ENCODE results near the gene PIGU.
A peak's percentile ranks its signal among the peaks of the same experiment; 100 is the strongest.

The PIGU gene

GRCh38 chr20:34560141-34560523 is 116.8 kb downstream of the PIGU start:
- DNase-seq (ENCODE audit: low spot score) (no peak), FAIRE-seq (no peak)

DNA sequence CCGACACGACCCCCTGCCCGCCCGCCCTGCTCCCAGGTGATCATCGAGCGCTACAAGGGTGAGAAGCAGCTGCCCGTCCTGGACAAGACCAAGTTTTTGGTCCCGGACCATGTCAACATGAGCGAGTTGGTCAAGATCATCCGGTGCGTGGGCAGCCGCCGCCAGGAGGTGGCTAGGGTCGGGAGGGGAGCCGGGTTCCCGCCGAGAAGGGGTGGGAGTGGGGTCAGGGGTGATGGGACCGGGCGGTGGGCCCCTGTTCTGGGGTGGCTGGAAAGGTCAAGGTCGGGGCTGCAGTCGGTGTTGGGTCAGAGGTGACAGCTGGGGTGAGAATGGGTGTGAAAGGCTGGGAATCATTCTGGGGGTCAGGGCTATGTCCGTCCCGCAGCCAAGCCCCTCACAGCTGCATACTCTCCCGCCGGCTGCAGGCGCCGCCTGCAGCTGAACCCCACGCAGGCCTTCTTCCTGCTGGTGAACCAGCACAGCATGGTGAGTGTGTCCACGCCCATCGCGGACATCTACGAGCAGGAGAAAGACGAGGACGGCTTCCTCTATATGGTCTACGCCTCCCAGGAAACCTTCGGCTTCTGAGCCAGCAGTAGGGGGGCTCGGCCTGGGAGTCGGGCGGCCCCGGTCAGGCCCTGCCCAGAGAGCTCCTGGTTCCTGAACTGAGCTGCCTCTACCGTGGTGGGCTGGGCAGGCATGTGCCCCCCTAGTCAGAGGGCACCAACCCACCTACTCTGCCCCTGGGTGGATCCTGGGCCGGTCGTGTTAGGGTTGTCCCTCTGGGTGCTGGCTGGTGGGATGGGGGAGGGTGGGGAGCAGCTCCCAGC is 117.4 kb downstream of the PIGU start:
- FAIRE-seq = no peak
- no peak for DNase-seq (ENCODE audit: low spot score)

DNA sequence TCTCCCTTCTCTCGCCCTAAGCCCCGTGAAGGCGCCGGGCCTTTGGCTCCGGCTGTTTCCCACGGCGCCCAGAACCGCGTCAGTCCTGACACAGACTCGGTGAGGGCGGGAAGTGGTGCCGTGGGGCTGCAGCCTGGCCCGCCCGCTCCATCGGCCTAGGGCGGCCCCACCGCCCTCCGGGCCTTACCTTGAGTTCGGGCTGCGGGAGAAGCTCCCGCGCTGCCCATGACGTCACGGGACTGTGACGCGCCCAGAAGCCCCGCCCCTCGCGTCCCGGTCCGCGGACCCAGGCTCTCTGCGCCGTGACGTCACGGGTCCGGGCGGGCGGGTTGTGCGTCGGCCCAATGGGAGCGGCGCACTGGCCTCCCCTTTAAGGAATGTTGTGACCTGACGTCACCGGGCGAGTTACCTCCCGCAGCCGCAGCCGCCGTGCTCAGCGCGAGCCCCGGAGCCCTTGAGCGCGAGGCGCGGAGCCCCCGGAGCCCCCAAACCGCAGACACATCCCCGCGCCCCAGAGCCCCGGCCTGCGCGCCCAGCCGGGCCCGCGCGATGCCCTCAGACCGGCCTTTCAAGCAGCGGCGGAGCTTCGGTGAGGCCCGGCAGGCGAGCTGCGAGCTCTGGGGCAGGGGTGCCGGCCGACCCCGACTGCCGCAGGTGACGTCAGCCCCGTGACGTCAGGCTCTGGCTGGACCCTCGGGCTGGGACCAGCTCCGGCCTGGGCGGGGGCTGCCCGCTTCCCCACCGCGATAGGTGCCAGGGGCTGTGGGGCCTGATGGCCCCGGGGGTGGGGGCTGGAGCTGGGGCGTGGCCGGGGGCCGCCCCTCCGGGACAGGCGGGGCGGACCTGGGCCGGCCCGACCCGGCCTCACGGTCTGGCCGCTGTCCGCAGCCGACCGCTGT is 118.3 kb downstream of the PIGU start, which contains the start of gene MAP1LC3A:
Gene MAP1LC3A (plus strand): TSS at position 399 of the 899 bp plus-strand sequence. CDS start 151 bp downstream, at position 550.
- FAIRE-seq (no peak), DNase-seq (ENCODE audit: low spot score) (no peak)

DNA sequence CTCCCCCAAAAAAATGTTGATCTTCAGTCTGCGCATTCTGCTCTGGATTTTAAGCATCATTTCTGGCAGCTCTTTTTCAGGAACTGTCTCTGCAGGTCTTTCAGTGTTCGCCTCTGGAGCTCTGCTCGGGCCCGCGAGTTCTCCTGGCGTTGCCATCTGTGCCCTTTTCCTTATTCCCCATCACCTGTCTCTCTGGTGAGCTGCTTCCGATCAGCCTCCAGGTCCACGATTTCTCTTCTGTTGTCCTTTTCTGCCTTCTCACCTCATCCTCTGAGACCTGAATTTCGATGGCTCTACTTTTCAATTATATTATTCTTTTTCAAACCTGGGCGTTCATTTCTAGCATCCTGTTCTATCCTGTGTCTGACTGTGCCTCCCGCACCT is 119.0 kb downstream of the PIGU start:
- DNase-seq (ENCODE audit: low spot score) (no peak), FAIRE-seq (no peak)

DNA sequence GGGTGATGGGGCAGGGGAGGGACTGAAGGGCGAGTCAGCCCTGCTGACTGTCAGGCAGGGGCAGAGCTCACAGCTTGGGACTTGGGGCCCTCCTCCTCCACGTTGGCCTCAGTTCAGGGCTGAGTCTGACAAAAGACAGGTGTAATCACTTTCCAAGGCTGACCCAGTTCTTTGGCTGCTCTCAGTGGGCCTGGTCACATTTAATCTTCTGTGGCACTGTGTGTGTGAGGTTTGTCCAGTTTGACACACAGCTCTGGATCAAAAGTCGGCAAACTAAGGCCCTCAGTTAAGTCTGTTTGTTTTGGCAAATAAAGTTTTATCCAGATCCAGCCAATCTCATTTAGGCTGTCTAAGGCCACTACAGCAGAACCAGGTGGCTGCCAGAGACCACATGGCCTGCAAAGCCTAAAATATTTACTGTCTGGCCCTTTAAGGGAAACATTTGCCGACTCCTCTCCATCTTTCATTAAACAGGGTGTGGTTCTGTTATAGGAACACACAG is 123.5 kb downstream of the PIGU start:
- FAIRE-seq (no peak), DNase-seq (ENCODE audit: low spot score) (no peak)

DNA sequence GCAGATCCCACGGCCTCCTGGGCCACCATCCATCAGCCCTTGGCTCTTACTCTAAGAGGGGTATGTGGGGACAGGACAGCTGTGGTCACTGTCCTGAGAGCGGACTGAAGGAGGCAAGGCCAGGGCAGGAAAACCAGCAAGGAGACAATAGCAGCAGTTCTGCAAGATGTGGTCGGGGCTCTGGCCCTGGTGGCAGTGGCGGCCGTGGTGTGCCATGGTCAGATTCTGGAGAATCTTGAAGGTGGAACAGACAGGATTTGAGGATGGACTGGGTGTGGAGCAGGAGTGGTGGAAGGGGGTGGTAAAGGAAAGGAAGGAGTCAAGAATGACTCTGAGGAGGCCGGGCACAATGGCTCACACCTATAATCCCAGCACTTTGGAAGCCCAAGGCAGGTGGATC is 124.3 kb downstream of the PIGU start:
- FAIRE-seq (no peak), DNase-seq (ENCODE audit: low spot score) (no peak)

- DNase-seq (ENCODE audit: low spot score) (no peak), FAIRE-seq (no peak)
Measured at GRCh38 chr20:34549929-34550305, 127.0 kb downstream of the PIGU start.

GRCh38 chr20:34549291-34549928 is 127.5 kb downstream of the PIGU start:
- FAIRE-seq = no peak
- no peak for DNase-seq (ENCODE audit: low spot score)

GRCh38 chr20:34547844-34548613 is 128.9 kb downstream of the PIGU start:
- FAIRE-seq (no peak), DNase-seq (ENCODE audit: low spot score) (no peak)

GRCh38 chr20:34546751-34547181 is 130.1 kb downstream of the PIGU start:
- DNase-seq (ENCODE audit: low spot score) (no peak), FAIRE-seq (no peak)

DNA sequence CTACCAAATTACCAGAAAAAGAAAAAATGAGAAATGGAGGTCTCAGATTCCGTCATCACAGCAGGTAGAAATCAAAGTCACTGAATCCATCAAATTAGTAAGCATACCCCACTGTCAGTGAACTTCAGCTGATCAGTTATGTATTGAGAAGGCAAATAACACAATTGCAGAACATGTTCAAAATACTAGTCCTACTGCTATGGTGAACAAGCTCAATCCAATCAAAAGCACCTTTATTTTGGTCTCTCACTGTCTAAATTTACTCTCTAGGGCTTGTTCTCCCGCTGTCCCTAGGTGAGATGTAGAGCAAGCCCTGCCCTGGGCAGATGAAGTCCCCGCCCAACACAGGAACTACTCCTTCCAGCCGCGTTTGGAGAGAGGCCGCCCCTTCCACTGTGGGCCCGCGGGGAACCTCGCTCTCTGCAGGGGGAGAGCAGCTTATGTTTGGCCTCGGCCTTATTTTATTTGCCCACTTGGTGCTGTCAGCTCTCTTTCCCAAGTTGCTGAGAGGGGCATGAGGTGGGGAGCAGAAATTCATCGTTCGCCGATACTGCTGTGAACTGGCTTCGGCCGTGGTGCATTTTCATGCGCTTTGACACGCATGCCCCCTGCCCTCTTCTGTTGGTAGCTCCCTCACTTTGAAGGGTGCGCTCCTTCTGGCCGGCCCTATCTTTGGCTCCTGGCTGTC is 132.6 kb downstream of the PIGU start:
- DNase-seq (ENCODE audit: low spot score) (no peak), FAIRE-seq (no peak)

GRCh38 chr20:34543463-34544056 is 133.3 kb downstream of the PIGU start:
- no peak for DNase-seq (ENCODE audit: low spot score)
- FAIRE-seq = no peak

DNA sequence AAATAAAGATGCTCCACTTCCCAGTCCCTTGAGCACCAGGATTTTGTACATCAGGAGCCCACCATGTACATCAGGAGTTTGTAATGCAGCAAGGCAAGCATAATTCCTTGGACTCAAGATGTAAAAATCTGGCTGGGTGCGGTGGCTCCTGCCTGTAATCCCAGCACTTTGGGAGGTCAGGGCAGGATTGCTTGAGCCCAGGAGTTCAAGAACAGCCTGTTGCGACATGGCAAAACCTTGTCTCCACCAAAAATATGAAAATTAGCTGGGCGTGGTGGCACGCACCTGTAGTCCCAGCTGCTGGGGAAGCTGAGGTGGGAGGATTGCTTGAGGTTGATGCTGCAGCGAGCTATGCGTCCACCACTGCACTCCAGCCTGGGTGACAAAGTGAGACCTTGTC is 134.5 kb downstream of the PIGU start:
- DNase-seq (ENCODE audit: low spot score) = no peak
- FAIRE-seq = no peak

DNA sequence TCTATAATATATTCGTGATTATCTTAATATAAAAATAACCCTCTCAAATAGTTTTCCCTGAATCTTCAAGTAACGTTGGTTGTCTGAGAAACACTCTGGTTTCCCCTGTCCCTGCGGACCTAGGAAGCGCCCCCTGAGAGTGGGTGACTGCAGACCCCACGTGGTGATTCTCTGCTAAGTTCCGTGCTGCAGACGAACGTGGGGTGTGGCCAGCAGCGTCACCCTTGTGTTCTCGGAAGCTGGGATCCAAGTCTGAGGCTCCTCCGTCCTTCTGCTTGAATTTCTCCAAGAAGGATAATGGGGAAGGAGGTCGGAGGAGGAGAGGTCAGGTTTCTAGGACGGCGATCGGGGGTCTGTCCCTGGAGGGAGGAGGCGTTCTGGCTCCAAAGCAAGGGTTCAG is 135.0 kb downstream of the PIGU start:
- no peak for DNase-seq (ENCODE audit: low spot score)
- FAIRE-seq = no peak

DNA sequence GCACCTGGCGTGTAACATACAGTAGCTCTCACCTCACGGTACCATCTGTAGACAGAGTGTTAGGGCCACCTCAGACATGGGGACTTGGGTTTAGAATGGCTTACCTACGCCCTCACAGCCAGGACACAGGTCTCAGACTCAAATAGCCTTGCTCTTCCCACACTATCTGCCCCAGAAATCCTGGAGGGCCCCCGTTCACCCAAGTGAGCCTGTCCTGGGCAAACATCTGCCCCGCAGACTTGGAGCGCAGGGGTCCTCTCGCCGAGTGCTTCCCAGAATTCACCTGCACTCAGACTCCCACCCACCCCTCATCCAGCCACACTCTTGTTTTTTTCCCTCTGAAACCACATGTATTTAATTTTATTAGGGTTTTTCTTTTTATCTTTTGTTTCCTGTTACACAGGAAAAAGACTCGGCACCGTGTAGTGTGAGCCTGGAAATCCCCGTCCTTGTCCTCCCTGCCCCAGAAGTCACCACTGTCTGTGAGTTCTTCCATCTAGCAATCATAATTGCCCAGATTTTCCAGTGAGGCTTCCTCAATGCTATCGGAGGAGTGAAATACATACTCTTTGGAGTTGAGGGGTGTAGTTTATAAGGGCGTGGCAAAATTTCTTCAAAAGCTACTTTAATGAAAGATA is 135.5 kb downstream of the PIGU start:
- DNase-seq (ENCODE audit: low spot score) = no peak
- no peak for FAIRE-seq

DNA sequence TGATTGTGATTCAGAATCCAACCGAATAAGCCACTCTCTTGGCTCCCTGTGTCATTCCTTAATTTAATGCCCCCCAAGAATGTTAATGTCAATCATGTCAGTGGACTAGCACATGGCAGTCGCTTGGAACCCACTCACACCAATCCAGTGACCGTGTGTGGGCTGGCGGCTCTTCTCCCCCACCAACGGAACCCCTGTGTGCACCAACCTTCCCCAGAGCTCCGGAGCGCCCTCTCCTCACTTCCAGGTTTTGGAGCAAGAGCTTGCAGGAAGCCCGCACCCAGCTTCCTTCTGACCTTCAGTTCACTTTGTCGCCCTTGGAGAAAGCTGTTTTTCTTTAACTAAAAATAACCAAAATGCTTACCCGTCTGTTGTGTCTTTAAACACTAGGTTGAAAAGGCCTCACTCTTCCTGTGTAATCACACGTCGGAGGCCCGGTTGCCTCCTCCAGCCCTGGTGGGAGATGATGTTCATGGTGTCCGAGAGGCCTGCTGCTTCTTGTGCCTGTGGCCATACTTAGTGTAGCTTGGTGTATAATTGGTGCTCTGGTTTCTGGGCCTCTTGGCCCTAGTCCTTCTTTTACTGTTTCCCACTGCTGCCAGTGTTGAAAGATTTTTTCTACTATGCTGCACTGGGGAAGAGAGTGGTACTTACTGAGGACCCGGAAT is 136.2 kb downstream of the PIGU start:
- no peak for FAIRE-seq
- DNase-seq (ENCODE audit: low spot score) = no peak

DNA sequence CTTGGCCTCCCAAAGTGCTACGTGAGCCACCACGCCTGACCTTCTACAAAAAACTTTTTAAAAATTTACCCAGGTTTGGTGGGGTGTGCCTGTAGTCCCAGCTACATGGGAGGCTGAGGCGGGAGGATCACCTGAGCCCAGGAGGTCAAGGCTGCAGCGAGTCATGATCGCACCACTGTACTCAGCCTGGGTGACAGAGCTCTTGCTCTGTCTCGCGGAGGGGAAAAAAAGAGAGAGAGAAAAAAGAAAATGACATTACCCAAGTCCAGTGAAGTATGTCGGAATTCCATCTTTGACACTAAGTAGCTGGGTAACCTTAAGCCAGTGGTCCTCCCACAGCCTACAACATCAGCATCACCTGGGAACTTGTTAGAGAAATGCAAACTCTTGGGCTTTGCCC is 137.1 kb downstream of the PIGU start:
- FAIRE-seq = no peak
- DNase-seq (ENCODE audit: low spot score) = no peak

GRCh38 chr20:34538671-34539123 is 138.2 kb downstream of the PIGU start:
- DNase-seq (ENCODE audit: low spot score) (peak; percentile 66), FAIRE-seq (no peak)

GRCh38 chr20:34537651-34538050 is 139.2 kb downstream of the PIGU start:
- DNase-seq (ENCODE audit: low spot score) (no peak), FAIRE-seq (no peak)

Data from urothelium cell line (cell line).